Naive thymus-derived CD4-positive, alpha-beta T cell (primary cell): ENCODE data around the gene TMUB2. TPM values are rescaled to one million over a fixed set of nuclear protein-coding genes. Genes with fewer than 3 reads are reported as not detected.
A peak's percentile ranks its signal among the peaks of the same experiment; 100 is the strongest.

Experiments used
- ATAC-seq: fragments of 150-1000 bp; cut with Tn5 transposase; 2 replicates; pipeline ENCODE4 v1.10.0; 2021; ENCODE audit warnings: mild to moderate bottlenecking, moderate library complexity
- CTCF ChIA-PET: fragments of 350-600 bp; sonication (Branson Sonifier 250); formaldehyde crosslinking; loops from one replicate; lab custom pipeline; 2021; ENCODE audit warnings: antibody characterized with exemption; lab: Charles Lee
- POLR2A ChIA-PET: fragments of 350-600 bp; sonication (Branson Sonifier 250); formaldehyde crosslinking; loops from one replicate; lab custom pipeline; 2021; ENCODE audit warnings: antibody characterized with exemption, inconsistent platforms; lab: Charles Lee
- DNase-seq, 9 donors: peaks; one replicate each; pipeline versions ENCODE4 v3.0.0 to v3.0.0-alpha.2; 2020 to 2022; ENCODE audit warnings: mixed read lengths in 1 of 9
- H3K27ac ChIP-seq: one replicate; pipeline ENCODE4 v1.7.0; 2013; ENCODE audit warnings: mild to moderate bottlenecking, low read depth, low read length, moderate library complexity
- H3K27me3 ChIP-seq, 2 donors: one replicate each; pipeline ENCODE4 v1.7.0; 2013; ENCODE audit warnings: low read length in 2 of 2, mild to moderate bottlenecking in 2 of 2, moderate library complexity in 2 of 2; ENCODE audit not compliant: control insufficient read depth in 2 of 2, insufficient read depth in 2 of 2
- H3K36me3 ChIP-seq, 3 experiments: 1 replicate in 2 of 3; 2 replicates in 1 of 3; pipeline ENCODE4 v1.7.0; 2013; ENCODE audit warnings: low read length in 3 of 3, mild to moderate bottlenecking in 3 of 3, moderate library complexity in 1 of 3; ENCODE audit not compliant: insufficient read depth in 3 of 3, control insufficient read depth in 2 of 3
- H3K4me1 ChIP-seq, 2 donors: one replicate each; pipeline ENCODE4 v1.7.0; 2013; ENCODE audit warnings: low read length in 2 of 2, mild to moderate bottlenecking in 2 of 2, moderate library complexity in 1 of 2; ENCODE audit not compliant: control insufficient read depth in 2 of 2, insufficient read depth in 2 of 2
- H3K4me3 ChIP-seq: 2 replicates; pipeline ENCODE4 v1.7.0; 2013; ENCODE audit warnings: mild to moderate bottlenecking, low read length
- H3K9me3 ChIP-seq, 3 experiments: 1 replicate in 2 of 3; 2 replicates in 1 of 3; pipeline ENCODE4 v1.7.0; 2013; ENCODE audit warnings: low read length in 3 of 3; ENCODE audit not compliant: control insufficient read depth in 2 of 3
- H3K27ac Mint-ChIP-seq, 9 donors: one replicate each; pipeline ENCODE4 v1.8.0; 2020 to 2022; ENCODE audit warnings: mixed read lengths in 9 of 9, mild to moderate bottlenecking in 8 of 9, moderate library complexity in 5 of 9, inconsistent platforms in 2 of 9
- H3K27me3 Mint-ChIP-seq, 5 donors: one replicate each; pipeline ENCODE4 v1.8.0; 2021 to 2022; ENCODE audit warnings: mixed read lengths in 5 of 5, mild to moderate bottlenecking in 1 of 5
- H3K36me3 Mint-ChIP-seq, 5 donors: one replicate each; pipeline ENCODE4 v1.8.0; 2020 to 2022; ENCODE audit warnings: mixed read lengths in 5 of 5, mild to moderate bottlenecking in 3 of 5, inconsistent platforms in 1 of 5
- H3K4me1 Mint-ChIP-seq, 7 donors: one replicate each; pipeline ENCODE4 v1.8.0; 2020 to 2022; ENCODE audit warnings: mixed read lengths in 7 of 7, mild to moderate bottlenecking in 3 of 7, inconsistent platforms in 1 of 7
- H3K4me3 Mint-ChIP-seq, 10 donors: one replicate each; pipeline ENCODE4 v1.8.0; 2020 to 2022; ENCODE audit warnings: mild to moderate bottlenecking in 10 of 10, mixed read lengths in 10 of 10, moderate library complexity in 6 of 10, inconsistent platforms in 2 of 10
- H3K9me3 Mint-ChIP-seq, 11 donors: one replicate each; pipeline ENCODE4 v1.8.0; 2020 to 2022; ENCODE audit warnings: mixed read lengths in 11 of 11, mild to moderate bottlenecking in 4 of 11, inconsistent platforms in 1 of 11, moderate library complexity in 1 of 11
- intact Hi-C, 2 donors: fragments of 100-400 bp; cut with micrococcal nuclease; formaldehyde crosslinking; loops; one replicate each; pipeline ENCODE4 v1.15.1; 2023
- polyA plus RNA-seq, 2 donors: library from polyadenylated mRNA; unstranded; fragments of 300-500 nt; fragmentation: Illumina TruSeq; gene quantifications; one replicate each; pipeline ENCODE4 v1.2.3, GENCODE V29; 2021
- total RNA-seq, 6 experiments: library from RNA in 5 of 6; stranded (reverse) in 5 of 6; gene quantifications; 1 replicate in 5 of 6; 2 replicates in 1 of 6; pipeline ENCODE4 v1.2.3 and lab custom pipeline; 2021 to 2026

The TMUB2 gene
- total and polyA plus RNA-seq, 7 experiments from 2014 or later: 21.8 to 56.0 (median 39.3) TPM

DNA sequence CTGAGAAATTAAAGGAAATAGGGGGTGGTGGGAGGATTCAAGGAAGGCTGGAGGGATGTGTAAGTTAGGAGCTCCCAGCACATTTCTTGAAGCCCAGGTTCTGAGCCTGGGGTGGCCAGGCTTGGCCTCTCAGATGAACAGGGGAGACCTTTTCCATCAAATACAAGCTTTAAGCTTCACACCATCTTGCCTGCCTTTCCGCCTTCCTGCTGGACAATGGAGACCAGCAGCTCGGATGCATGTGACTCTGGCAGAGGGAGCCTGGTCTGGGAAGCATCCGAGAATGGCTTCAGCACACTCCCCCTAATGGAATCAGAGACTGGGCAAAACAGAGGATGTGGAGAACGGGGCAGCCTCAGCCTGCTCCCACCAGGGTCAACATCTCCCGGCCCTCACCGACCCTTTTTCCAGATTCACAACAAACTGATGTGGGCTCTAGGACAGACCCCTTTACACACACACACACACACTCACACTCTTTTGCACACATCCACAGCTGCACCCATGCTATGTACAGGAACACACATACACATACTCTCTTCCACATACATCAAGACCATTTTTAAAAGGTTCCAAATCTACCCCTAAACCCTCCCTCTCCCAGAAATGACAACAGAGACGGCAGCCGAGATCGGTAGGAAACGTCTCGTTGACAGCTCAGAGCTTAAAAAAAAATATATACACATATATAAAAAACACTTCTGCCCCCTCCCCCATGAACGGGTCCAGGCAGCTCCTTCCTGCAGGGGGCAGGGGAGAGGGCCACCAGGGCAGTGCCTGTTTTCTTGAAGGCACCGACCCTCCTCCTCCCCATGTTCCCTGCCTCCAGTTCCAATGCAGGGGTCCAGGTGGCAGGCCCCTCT, 19.4 kb downstream of the TMUB2 start:
- H3K4me3 Mint-ChIP-seq: no peak overlapping the region

GRCh38 chr17:44206825-44207155, 20.0 kb downstream of the TMUB2 start:
- DNase-seq (no peak), ATAC-seq (no peak)
- Mint-ChIP-seq H3K4me3 (no peak overlapping the region), H3K36me3 (peaks cover 5 to 24% (median 13%) of the 10 kb centered on the region in 5 donors), H3K27ac (peak overlapping the region in 1 of 9 donors; percentile 61), H3K27me3 (no peaks in the 10 kb centered on the region), H3K4me1 (peaks cover 22 to 61% (median 50%) of the 10 kb centered on the region in 7 donors), H3K9me3 (peaks cover 0 to 3% (median 0%) of the 10 kb centered on the region in 11 donors)
- H3K27ac ChIP-seq: no peak overlapping the region
- H3K9me3 ChIP-seq: no peaks in the 10 kb centered on the region
- ChIA-PET POLR2A (interaction anchor here (1.0 to 7.9 kb wide), 5 partner anchors 8 to 124 kb away, joined by 3 to 135 read pairs (median 6); partner anchors contain the start of gene UBTF), CTCF (interaction anchor here (1.8 kb wide), 1 partner anchor 124 kb away, joined by 8 read pairs; no protein-coding TSS in a partner anchor)
- H3K27me3 ChIP-seq: no peaks in the 10 kb centered on the region
- H3K4me1 ChIP-seq: peaks cover 22 to 32% of the 10 kb centered on the region in 2 donors
- peaks cover 19 to 47% (median 23%) of the 10 kb centered on the region in 3 experiments for H3K36me3 ChIP-seq
- intact Hi-C loops: no loop called here
- H3K4me3 ChIP-seq: no peak overlapping the region

More for the DNA sequence above, 19.4 kb downstream of the TMUB2 start:
- peak in 1 of 9 donors; percentile 20 for DNase-seq
- no peak for ATAC-seq
- no peaks in the 10 kb centered on the region for H3K27me3 ChIP-seq
- peak overlapping the region in 8 of 9 donors; percentile 27 to 77 (median 54) for H3K27ac Mint-ChIP-seq
- no peaks in the 10 kb centered on the region for H3K27me3 Mint-ChIP-seq
- peaks cover 0 to 3% (median 0%) of the 10 kb centered on the region in 11 donors for H3K9me3 Mint-ChIP-seq
- no peak overlapping the region for H3K4me3 ChIP-seq
- peaks cover 19 to 41% (median 19%) of the 10 kb centered on the region in 3 experiments for H3K36me3 ChIP-seq
- no peaks in the 10 kb centered on the region for H3K9me3 ChIP-seq
- H3K27ac ChIP-seq: no peak overlapping the region
- peaks cover 5 to 24% (median 11%) of the 10 kb centered on the region in 5 donors for H3K36me3 Mint-ChIP-seq
- ChIA-PET POLR2A (interaction anchor here (0.5 to 7.9 kb wide), 6 partner anchors 8 to 602 kb away, joined by 3 to 135 read pairs (median 5); partner anchors contain the start of gene UBTF), CTCF (interaction anchor here (0.7 to 1.8 kb wide), 2 partner anchors 23 to 124 kb away, joined by 3 to 8 read pairs; no protein-coding TSS in a partner anchor)
- peaks cover 22 to 30% of the 10 kb centered on the region in 2 donors for H3K4me1 ChIP-seq
- intact Hi-C loops: no loop called here
- H3K4me1 Mint-ChIP-seq: peaks cover 28 to 57% (median 48%) of the 10 kb centered on the region in 7 donors

- Histone ChIP-seq H3K27ac (no peak overlapping the region), H3K4me3 (no peak overlapping the region), H3K36me3 (peaks cover 19 to 51% (median 23%) of the 10 kb centered on the region in 3 experiments), H3K27me3 (no peaks in the 10 kb centered on the region), H3K4me1 (peaks cover 22 to 32% of the 10 kb centered on the region in 2 donors), H3K9me3 (no peaks in the 10 kb centered on the region)
- Mint-ChIP-seq H3K4me3 (peak overlapping the region in 1 of 10 donors; percentile 59), H3K27me3 (no peaks in the 10 kb centered on the region), H3K4me1 (peaks cover 22 to 61% (median 49%) of the 10 kb centered on the region in 7 donors), H3K36me3 (peaks cover 5 to 24% (median 13%) of the 10 kb centered on the region in 5 donors), H3K9me3 (peaks cover 0 to 3% (median 0%) of the 10 kb centered on the region in 11 donors), H3K27ac (peak overlapping the region in 3 of 9 donors; percentile 40 to 72 (median 48))
- DNase-seq: no peak
- ChIA-PET CTCF (interaction anchor here (1.8 kb wide), 1 partner anchor 123 kb away, joined by 8 read pairs; no protein-coding TSS in a partner anchor), POLR2A (interaction anchor here (0.6 to 7.9 kb wide), 4 partner anchors 12 to 123 kb away, joined by 3 to 135 read pairs (median 5); partner anchors contain the start of gene UBTF)
- intact Hi-C loops: no loop called here
- no peak for ATAC-seq
Observed at GRCh38 chr17:44207319-44207718, 20.5 kb downstream of the TMUB2 start.

DNA sequence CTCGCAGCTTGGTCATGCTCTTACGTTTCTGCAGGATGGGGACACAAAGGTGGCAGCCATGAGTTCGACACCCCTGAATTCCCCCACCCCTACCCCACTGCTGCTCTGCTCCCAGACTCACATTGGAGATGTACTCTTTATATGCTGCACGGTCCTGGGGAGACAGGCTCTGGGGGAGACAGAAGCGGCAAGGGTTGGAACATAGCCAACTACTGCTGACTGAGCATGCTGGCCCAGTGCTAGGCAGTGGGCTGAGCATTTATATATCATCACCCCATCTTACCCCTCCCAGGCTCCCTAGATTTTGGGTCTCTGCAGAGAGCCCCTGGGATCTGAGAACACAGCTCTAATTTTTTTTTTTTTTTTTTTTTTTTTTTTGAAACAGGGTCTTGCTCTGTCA, 21.0 kb downstream of the TMUB2 start:
- peaks cover 22 to 32% of the 10 kb centered on the region in 2 donors for H3K4me1 ChIP-seq
- ATAC-seq (no peak), DNase-seq (no peak)
- POLR2A ChIA-PET: interaction anchor here (0.6 to 7.9 kb wide), 3 partner anchors 12 to 122 kb away, joined by 3 to 135 read pairs (median 3); partner anchors contain the start of gene UBTF
- intact Hi-C loops: no loop called here
- CTCF ChIA-PET: interaction anchor here (0.6 to 5.0 kb wide), 3 partner anchors 19 to 834 kb away, joined by 3 to 47 read pairs (median 4); no protein-coding TSS in a partner anchor
- no peaks in the 10 kb centered on the region for H3K27me3 ChIP-seq
- no peak overlapping the region for H3K4me3 ChIP-seq
- H3K27ac ChIP-seq: no peak overlapping the region
- peaks cover 5 to 24% (median 13%) of the 10 kb centered on the region in 5 donors for H3K36me3 Mint-ChIP-seq
- peak overlapping the region in 3 of 9 donors; percentile 12 to 66 (median 48) for H3K27ac Mint-ChIP-seq
- H3K9me3 ChIP-seq: no peaks in the 10 kb centered on the region
- H3K4me1 Mint-ChIP-seq: peaks cover 22 to 59% (median 46%) of the 10 kb centered on the region in 7 donors
- H3K4me3 Mint-ChIP-seq: peak overlapping the region in 1 of 10 donors; percentile 59
- H3K36me3 ChIP-seq: peaks cover 19 to 54% (median 23%) of the 10 kb centered on the region in 3 experiments
- peaks cover 0 to 3% (median 0%) of the 10 kb centered on the region in 11 donors for H3K9me3 Mint-ChIP-seq
- no peaks in the 10 kb centered on the region for H3K27me3 Mint-ChIP-seq

GRCh38 chr17:44209786-44210341, 23.1 kb downstream of the TMUB2 start:
- H3K36me3 Mint-ChIP-seq: peaks cover 9 to 36% (median 26%) of the 10 kb centered on the region in 5 donors
- H3K9me3 Mint-ChIP-seq: no peaks in the 10 kb centered on the region
- Histone ChIP-seq H3K4me3 (no peak overlapping the region), H3K27ac (peak overlapping the region; percentile 68), H3K4me1 (peaks cover 18 to 40% of the 10 kb centered on the region in 2 donors), H3K27me3 (no peaks in the 10 kb centered on the region), H3K36me3 (peaks cover 26 to 75% (median 30%) of the 10 kb centered on the region in 3 experiments), H3K9me3 (no peaks in the 10 kb centered on the region)
- H3K27me3 Mint-ChIP-seq: no peaks in the 10 kb centered on the region
- ATAC-seq (no peak), DNase-seq (peak in 1 of 9 donors; percentile 17)
- H3K27ac Mint-ChIP-seq: peak overlapping the region; percentile 52 to 90 (median 81)
- H3K4me1 Mint-ChIP-seq: peaks cover 23 to 61% (median 45%) of the 10 kb centered on the region in 7 donors
- CTCF ChIA-PET: interaction anchor here (0.6 to 5.0 kb wide), 19 partner anchors 8 to 144 kb away, joined by 3 to 47 read pairs (median 7); partner anchors contain the start of genes GRN, HDAC5, TMUB2 and UBTF
- intact Hi-C loops: loop anchor here (1.0 to 10.0 kb wide), 9 partner anchors 8 to 1105 kb away; partner anchors contain the start of genes GRN (in 1 of the 2), HROB (in 1 of the 2), MAP3K14 (in 1 of the 2) and SLC25A39 (in 1 of the 2)
- peak overlapping the region; percentile 16 to 77 (median 60) for H3K4me3 Mint-ChIP-seq
- POLR2A ChIA-PET: interaction anchor here (0.7 to 14.1 kb wide), 14 partner anchors 10 to 141 kb away, joined by 3 to 319 read pairs (median 5); partner anchors contain the start of genes ATXN7L3, HDAC5, SLC25A39 and TMUB2
